Measurements from ENCODE around the gene OSBPL10.

DNA sequence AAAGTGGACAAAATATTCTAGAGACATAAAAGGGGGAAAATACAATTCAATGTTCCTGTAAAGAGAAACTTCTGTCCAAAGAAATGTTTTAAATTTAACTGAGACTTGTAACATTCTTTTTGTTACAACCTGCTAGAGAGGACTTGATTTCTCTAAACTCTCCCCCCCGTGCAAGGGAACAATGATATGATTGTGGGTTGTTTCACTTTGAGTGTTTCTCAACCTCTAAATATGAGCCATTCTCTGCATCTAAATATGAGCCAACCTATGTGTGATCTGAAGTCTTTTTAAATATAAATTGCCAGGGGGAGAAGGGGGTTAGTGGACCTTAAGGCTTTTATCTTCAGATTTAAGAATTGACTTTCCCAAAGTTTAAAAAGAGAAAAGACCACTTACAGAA, 15.1 kb upstream of the OSBPL10 start:
- TF ChIP-seq POLR2AphosphoS5 (IDR thresholded peaks at IDR 0.05) (no peak), POLR2A (IDR thresholded peaks at IDR 0.05) (no peak)
- TF ChIP-seq, protein P1, sequence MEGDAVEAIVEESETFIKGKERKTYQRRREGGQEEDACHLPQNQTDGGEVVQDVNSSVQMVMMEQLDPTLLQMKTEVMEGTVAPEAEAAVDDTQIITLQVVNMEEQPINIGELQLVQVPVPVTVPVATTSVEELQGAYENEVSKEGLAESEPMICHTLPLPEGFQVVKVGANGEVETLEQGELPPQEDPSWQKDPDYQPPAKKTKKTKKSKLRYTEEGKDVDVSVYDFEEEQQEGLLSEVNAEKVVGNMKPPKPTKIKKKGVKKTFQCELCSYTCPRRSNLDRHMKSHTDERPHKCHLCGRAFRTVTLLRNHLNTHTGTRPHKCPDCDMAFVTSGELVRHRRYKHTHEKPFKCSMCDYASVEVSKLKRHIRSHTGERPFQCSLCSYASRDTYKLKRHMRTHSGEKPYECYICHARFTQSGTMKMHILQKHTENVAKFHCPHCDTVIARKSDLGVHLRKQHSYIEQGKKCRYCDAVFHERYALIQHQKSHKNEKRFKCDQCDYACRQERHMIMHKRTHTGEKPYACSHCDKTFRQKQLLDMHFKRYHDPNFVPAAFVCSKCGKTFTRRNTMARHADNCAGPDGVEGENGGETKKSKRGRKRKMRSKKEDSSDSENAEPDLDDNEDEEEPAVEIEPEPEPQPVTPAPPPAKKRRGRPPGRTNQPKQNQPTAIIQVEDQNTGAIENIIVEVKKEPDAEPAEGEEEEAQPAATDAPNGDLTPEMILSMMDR (IDR thresholded peaks at IDR 0.05): no peak
